Rectal smooth muscle tissue (tissue), 1 donor: ENCODE data around the gene CNKSR2.

Experiments used
- H3K27ac ChIP-seq: one replicate; pipeline ENCODE4 v1.7.0; 2013; ENCODE audit warnings: low read depth, low read length, inconsistent platforms
- H3K27me3 ChIP-seq: one replicate; pipeline ENCODE4 v1.7.0; 2013; ENCODE audit warnings: low read length; ENCODE audit not compliant: control insufficient read depth, insufficient read depth
- H3K36me3 ChIP-seq: one replicate; pipeline ENCODE4 v1.7.0; 2013; ENCODE audit warnings: low read length; ENCODE audit not compliant: control insufficient read depth, insufficient read depth
- H3K4me1 ChIP-seq: one replicate; pipeline ENCODE4 v1.7.0; 2013; ENCODE audit warnings: low read length; ENCODE audit not compliant: control insufficient read depth, insufficient read depth
- H3K4me3 ChIP-seq: one replicate; pipeline ENCODE4 v1.7.0; 2013; ENCODE audit warnings: low read length
- H3K9ac ChIP-seq: one replicate; pipeline ENCODE4 v1.7.0; 2013; ENCODE audit warnings: low read length

The CNKSR2 gene

GRCh38 chrX:21700967-21701366 is 326.7 kb downstream of the CNKSR2 start:
- H3K4me1 ChIP-seq = no peaks in the 10 kb centered on the region
- H3K27me3 ChIP-seq = no peaks in the 10 kb centered on the region
- H3K36me3 ChIP-seq = no peaks in the 10 kb centered on the region
- H3K27ac ChIP-seq = no peak overlapping the region
- no peak overlapping the region for H3K9ac ChIP-seq
- no peak overlapping the region for H3K4me3 ChIP-seq

DNA sequence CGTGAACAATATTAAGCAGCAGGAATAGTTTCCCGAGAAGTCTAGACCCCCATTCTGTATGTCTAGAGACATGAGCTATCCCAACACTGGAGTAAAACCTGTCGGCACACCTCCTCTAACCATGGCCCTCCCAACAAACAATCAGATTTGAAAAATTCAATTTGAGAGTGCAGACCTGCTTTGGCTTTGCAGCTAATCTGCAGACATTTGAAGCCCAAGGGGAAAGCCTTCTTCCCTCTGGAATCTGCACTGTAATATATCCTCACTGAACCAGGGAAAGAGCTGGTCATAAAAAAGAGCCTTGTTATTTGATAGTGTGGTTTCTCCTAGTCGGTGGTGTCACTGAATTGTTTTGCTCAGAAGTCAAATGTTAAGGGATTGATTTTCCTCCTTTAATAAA is 328.5 kb downstream of the CNKSR2 start:
- no peaks in the 10 kb centered on the region for H3K27me3 ChIP-seq
- H3K36me3 ChIP-seq = no peaks in the 10 kb centered on the region
- H3K9ac ChIP-seq = no peak overlapping the region
- no peak overlapping the region for H3K27ac ChIP-seq
- no peaks in the 10 kb centered on the region for H3K4me1 ChIP-seq
- no peak overlapping the region for H3K4me3 ChIP-seq
